Lung (tissue), 12 donors: ENCODE results near the gene TSPOAP1. TPM values are rescaled to one million over a fixed set of nuclear protein-coding genes. Genes with fewer than 3 reads are reported as not detected.

Experiments used
- ATAC-seq: fragments of 200-7000 bp; cut with Tn5 transposase; one replicate; pipeline ENCODE4 v1.9.1; 2020; ENCODE audit warnings: moderate number of reproducible peaks; ENCODE audit not compliant: insufficient read depth, low FRiP score
- DNase-seq, 3 donors: peaks; one replicate each; pipeline ENCODE4 v3.0.0-alpha.2; 2013 to 2017
- H3K27ac ChIP-seq, 2 donors: one replicate each; pipeline ENCODE4 v1.5.1; 2013; ENCODE audit warnings: mild to moderate bottlenecking in 2 of 2, moderate library complexity in 2 of 2, control low read depth in 1 of 2, inconsistent platforms in 1 of 2, low read depth in 1 of 2, low read length in 1 of 2
- H3K27me3 ChIP-seq, 3 donors: one replicate each; pipeline ENCODE4 v1.5.1; 2013; ENCODE audit warnings: low read length in 2 of 3; ENCODE audit not compliant: control insufficient read depth in 3 of 3, insufficient read depth in 3 of 3
- H3K36me3 ChIP-seq, 4 donors: one replicate each; pipeline ENCODE4 v1.5.1; 2013; ENCODE audit warnings: low read length in 4 of 4, mild to moderate bottlenecking in 1 of 4, moderate library complexity in 1 of 4; ENCODE audit not compliant: control insufficient read depth in 4 of 4, insufficient read depth in 4 of 4
- H3K4me1 ChIP-seq, 5 donors: one replicate each; pipeline ENCODE4 v1.5.1; 2013; ENCODE audit warnings: low read length in 5 of 5, mild to moderate bottlenecking in 2 of 5, moderate library complexity in 1 of 5; ENCODE audit not compliant: control insufficient read depth in 5 of 5, insufficient read depth in 5 of 5
- H3K4me3 ChIP-seq: one replicate; pipeline ENCODE4 v1.5.1; 2013; ENCODE audit warnings: mild to moderate bottlenecking, control low read depth, moderate library complexity
- H3K9ac ChIP-seq, 2 donors: one replicate each; pipeline ENCODE4 v1.5.1; 2013; ENCODE audit warnings: low read length in 2 of 2, control low read depth in 1 of 2; ENCODE audit not compliant: insufficient read depth in 1 of 2
- H3K9me3 ChIP-seq, 4 donors: one replicate each; pipeline ENCODE4 v1.5.1; 2013; ENCODE audit warnings: low read length in 3 of 4, mild to moderate bottlenecking in 1 of 4, moderate library complexity in 1 of 4; ENCODE audit not compliant: control insufficient read depth in 4 of 4, insufficient read depth in 3 of 4
- WGBS, 2 donors: extraction: QIAGEN DNeasy Blood & Tissue Kit; methylation state at CpG; one replicate each; pipeline ENCODE4 v1.1.7; 2013; 5-methylcytosine and 5-hydroxymethylcytosine counted together
- polyA plus RNA-seq, 2 donors: library from polyadenylated mRNA; stranded (reverse); fragments of 200-250 nt; gene quantifications; one replicate each; pipeline ENCODE4 v1.2.1, GENCODE V29; 2013
- total RNA-seq, 2 donors: library from RNA; depleted of rRNA in 1 of 2; stranded (reverse); fragments of >200 nt in 1 of 2; gene quantifications; one replicate each; pipeline ENCODE4 v1.2.1, GENCODE V29; 2014 to 2021
- TF ChIP-seq, protein P1 (sequence below): IDR thresholded peaks from 2 replicates; pipeline ENCODE4 v1.5.1; 2012; ENCODE audit warnings: mild to moderate bottlenecking; ENCODE audit errors: control extremely low read depth, extremely low read depth
- donor health status: control.
- donor health status: control.
- donor health status: Bipolar disorder and iron deficiency.
- donor health status: healthy.
- donor health status: DM: yes; HTN: yes; CAD: no.

The TSPOAP1 gene
- total and polyA plus RNA-seq, 4 donors, result 7.0 to 23.5 (median 18.2) TPM

DNA sequence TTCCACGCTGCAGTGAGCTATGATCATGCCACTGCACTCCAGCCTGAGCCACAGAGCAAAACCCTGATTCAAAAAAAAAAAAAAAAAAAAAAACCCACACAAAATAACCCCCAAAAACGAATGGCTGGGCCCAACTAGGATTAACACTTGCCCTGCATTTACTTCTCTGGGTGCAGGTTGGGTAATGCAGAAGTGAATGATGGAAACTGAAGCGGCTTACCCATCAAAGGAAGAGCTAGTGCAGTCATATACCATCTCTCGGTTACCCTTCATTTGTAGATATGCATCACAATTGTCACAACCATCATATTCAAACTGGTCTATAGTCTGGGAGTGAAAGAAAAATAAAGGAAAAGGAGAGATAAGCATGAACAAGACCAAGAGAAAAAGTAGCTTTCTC, 22.6 kb upstream of the TSPOAP1 start:
- no peak for ATAC-seq
- TF ChIP-seq, protein P1, sequence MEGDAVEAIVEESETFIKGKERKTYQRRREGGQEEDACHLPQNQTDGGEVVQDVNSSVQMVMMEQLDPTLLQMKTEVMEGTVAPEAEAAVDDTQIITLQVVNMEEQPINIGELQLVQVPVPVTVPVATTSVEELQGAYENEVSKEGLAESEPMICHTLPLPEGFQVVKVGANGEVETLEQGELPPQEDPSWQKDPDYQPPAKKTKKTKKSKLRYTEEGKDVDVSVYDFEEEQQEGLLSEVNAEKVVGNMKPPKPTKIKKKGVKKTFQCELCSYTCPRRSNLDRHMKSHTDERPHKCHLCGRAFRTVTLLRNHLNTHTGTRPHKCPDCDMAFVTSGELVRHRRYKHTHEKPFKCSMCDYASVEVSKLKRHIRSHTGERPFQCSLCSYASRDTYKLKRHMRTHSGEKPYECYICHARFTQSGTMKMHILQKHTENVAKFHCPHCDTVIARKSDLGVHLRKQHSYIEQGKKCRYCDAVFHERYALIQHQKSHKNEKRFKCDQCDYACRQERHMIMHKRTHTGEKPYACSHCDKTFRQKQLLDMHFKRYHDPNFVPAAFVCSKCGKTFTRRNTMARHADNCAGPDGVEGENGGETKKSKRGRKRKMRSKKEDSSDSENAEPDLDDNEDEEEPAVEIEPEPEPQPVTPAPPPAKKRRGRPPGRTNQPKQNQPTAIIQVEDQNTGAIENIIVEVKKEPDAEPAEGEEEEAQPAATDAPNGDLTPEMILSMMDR, result no peak
- Histone ChIP-seq H3K4me1 (peaks cover 0 to 14% (median 7%) of the 10 kb centered on the region in 5 donors), H3K27me3 (no peaks in the 10 kb centered on the region), H3K4me3 (peak overlapping the region; percentile 90), H3K9ac (peak overlapping the region; percentile 80 to 91), H3K36me3 (peaks cover 12 to 36% (median 24%) of the 10 kb centered on the region in 4 donors), H3K27ac (no peak overlapping the region), H3K9me3 (no peaks in the 10 kb centered on the region)
- DNase-seq, result no peak
- WGBS, 2 donors, result 56 to 59% methylated on average over 4 of the region's 4 CpGs

DNA sequence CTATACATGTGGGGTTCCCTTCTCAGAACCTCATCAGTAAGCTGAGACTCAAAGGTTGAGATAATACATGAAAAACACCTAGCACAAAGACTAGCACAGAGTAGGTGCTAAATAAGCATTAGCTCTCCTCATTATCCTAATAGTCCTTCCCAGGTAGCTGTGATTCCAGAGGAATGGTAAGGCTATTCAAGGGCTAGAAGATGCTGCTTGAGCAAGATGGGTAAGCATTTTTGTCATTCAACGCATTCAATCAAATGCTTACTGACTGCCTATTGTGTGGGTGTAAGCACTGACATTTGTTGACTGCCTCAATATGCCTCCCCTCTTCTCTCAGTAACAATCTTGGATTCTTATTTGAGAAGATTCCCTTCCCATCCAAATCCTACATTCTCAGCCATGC, 19.4 kb upstream of the TSPOAP1 start:
- TF ChIP-seq, protein P1, result no peak
- H3K36me3 ChIP-seq, result peaks cover 29 to 51% (median 40%) of the 10 kb centered on the region in 4 donors
- H3K27me3 ChIP-seq, result no peaks in the 10 kb centered on the region
- ATAC-seq, result no peak
- no peak for DNase-seq
- 91 to 95% methylated on average over 1 of the region's 1 CpG for WGBS, 2 donors
- no peak overlapping the region for H3K9ac ChIP-seq
- H3K4me3 ChIP-seq, result no peak overlapping the region
- peaks cover 0 to 10% (median 5%) of the 10 kb centered on the region in 5 donors for H3K4me1 ChIP-seq
- no peaks in the 10 kb centered on the region for H3K9me3 ChIP-seq
- H3K27ac ChIP-seq, result no peak overlapping the region

DNA sequence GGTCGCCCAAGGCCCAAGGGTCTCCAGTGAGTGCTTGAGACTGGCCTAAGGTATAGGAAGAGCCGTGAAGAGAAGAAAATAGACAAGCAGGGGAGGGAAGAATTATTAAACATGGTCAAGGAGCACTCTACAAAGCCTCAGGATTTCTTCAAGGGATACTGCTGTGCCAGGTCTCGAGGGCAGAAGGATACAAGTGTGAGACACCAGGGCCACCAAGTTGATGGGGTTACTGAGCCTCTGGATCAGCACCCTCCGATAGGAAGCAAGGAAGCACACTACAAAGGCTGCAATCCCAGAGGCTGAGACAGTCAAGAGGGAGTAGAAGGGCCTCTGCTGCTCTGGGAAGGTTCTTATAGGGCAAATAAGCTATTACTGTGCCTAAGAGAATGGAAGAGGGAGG, 16.9 kb upstream of the TSPOAP1 start:
- no peaks in the 10 kb centered on the region for H3K27me3 ChIP-seq
- no peak overlapping the region for H3K27ac ChIP-seq
- H3K36me3 ChIP-seq, result peaks cover 29 to 47% (median 39%) of the 10 kb centered on the region in 4 donors
- no peaks in the 10 kb centered on the region for H3K9me3 ChIP-seq
- H3K9ac ChIP-seq, result no peak overlapping the region
- no peak for ATAC-seq
- DNase-seq, result no peak
- H3K4me1 ChIP-seq, result peaks cover 0 to 7% (median 0%) of the 10 kb centered on the region in 5 donors
- TF ChIP-seq, protein P1, result no peak
- WGBS, 2 donors, result 69 to 92% methylated on average over 4 of the region's 4 CpGs
- H3K4me3 ChIP-seq, result no peak overlapping the region

DNA sequence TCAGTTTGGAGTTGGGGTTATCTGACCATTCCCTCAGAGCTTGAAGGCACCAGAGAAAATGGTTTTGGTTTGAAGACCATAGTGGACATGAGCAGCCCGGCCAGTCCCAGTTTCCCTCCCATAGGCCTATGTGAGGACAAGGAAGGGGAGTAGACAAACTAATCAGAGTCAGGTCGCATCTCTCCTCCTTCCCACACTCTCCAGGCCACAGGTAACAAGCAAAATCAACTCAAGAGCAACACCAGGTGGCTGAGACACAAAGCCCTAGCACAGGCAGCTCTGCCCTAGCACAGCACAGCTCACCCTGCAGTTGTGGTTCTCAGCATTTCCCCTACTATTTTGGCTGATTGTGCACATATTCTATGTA, 16.2 kb upstream of the TSPOAP1 start:
- no peak overlapping the region for H3K4me3 ChIP-seq
- no peak overlapping the region for H3K9ac ChIP-seq
- H3K4me1 ChIP-seq, result peaks cover 0 to 7% (median 0%) of the 10 kb centered on the region in 5 donors
- ATAC-seq (no peak), DNase-seq (no peak)
- no peaks in the 10 kb centered on the region for H3K27me3 ChIP-seq
- TF ChIP-seq, protein P1, result no peak
- WGBS, 2 donors, result 41 to 58% methylated on average over 2 of the region's 2 CpGs
- H3K27ac ChIP-seq, result peak overlapping the region in 1 of 2 donors; percentile 55
- H3K36me3 ChIP-seq, result peaks cover 29 to 47% (median 38%) of the 10 kb centered on the region in 4 donors
- no peaks in the 10 kb centered on the region for H3K9me3 ChIP-seq
